GM12878 (cell line): ENCODE results near the gene ANK3. TPM values are rescaled to one million over a fixed set of nuclear protein-coding genes. Genes with fewer than 3 reads are reported as not detected.

Experiments used
- ATAC-seq: fragments of 200-7000 bp; cut with Tn5 transposase; 3 replicates; pipeline ENCODE4 v1.9.1; 2020; ENCODE audit warnings: mild to moderate bottlenecking, moderate library complexity
- BruUV-seq: library from RNA; stranded (reverse); fragments of 400-500 nt; replicated peaks from 2 replicates; lab custom pipeline; 2021; lab: Mats Ljungman, UMichigan
- CTCF ChIA-PET: fragments of 300-600 bp; sonication (Branson Sonifier 250); formaldehyde crosslinking; extraction: SDS; loops from one replicate; lab custom pipeline; 2021; ENCODE audit warnings: inconsistent platforms; lab: Yijun Ruan, JAX
- POLR2A ChIA-PET: fragments of 350-600 bp; formaldehyde crosslinking; extraction: SDS; loops from one replicate; lab custom pipeline; 2021; ENCODE audit warnings: inconsistent platforms; lab: Charles Lee
- RAD21 ChIA-PET: fragments of 300-600 bp; sonication (Branson Sonifier 250); formaldehyde crosslinking; loops from one replicate; lab custom pipeline; 2023; ENCODE audit warnings: antibody characterized with exemption; ENCODE audit not compliant: unreplicated experiment; lab: Charles Lee
- SMC1A ChIA-PET: fragments of 300-600 bp; sonication (Branson Sonifier 250); formaldehyde crosslinking; loops from one replicate; lab custom pipeline; 2023; ENCODE audit not compliant: unreplicated experiment, uncharacterized antibody; lab: Charles Lee
- DNase-seq: peaks from one replicate; pipeline ENCODE4 v3.0.0-alpha.2; 2011; ENCODE audit warnings: low read depth, low spot score
- FAIRE-seq: peaks from 3 replicates; lab custom pipeline; 2011; peaks lifted over from hg19 to GRCh38; lab: Jason Lieb, UNC
- H2AFZ ChIP-seq: 2 replicates; pipeline ENCODE4 v1.6.0; 2011; ENCODE audit warnings: low read depth, low read length, control low read depth; ENCODE audit not compliant: control insufficient read depth
- H3K27ac ChIP-seq: 2 replicates; pipeline ENCODE4 v1.5.1; 2011; ENCODE audit warnings: control low read depth; ENCODE audit not compliant: control insufficient read depth, insufficient read depth
- H3K27me3 ChIP-seq, 2 experiments: replicated peaks in 1 of 2; 2 replicates each; pipeline versions ENCODE4 v1.6.0 to v1.6.1; 2011; ENCODE audit warnings: low read length in 1 of 2; ENCODE audit not compliant: control insufficient read depth in 2 of 2, insufficient read depth in 2 of 2
- H3K36me3 ChIP-seq, 2 experiments: 2 replicates each; pipeline ENCODE4 v1.5.1; 2011; ENCODE audit warnings: low read length in 1 of 2; ENCODE audit not compliant: control insufficient read depth in 2 of 2, insufficient read depth in 2 of 2
- H3K4me1 ChIP-seq: 2 replicates; pipeline ENCODE4 v1.6.1; 2011; ENCODE audit warnings: mild to moderate bottlenecking, low read length, moderate library complexity, mixed read lengths; ENCODE audit not compliant: control insufficient read depth, insufficient read depth
- H3K4me2 ChIP-seq: 2 replicates; pipeline ENCODE4 v1.6.0; 2011; ENCODE audit warnings: control low read depth; ENCODE audit not compliant: control insufficient read depth, insufficient read depth
- H3K4me3 ChIP-seq: fragments of 200-600 bp; sonication (generic); 2 replicates; pipeline ENCODE4 v1.5.1; 2016
- H3K79me2 ChIP-seq: 2 replicates; pipeline ENCODE4 v1.6.0; 2011; ENCODE audit warnings: low read length; ENCODE audit not compliant: control insufficient read depth, insufficient read depth
- H3K9ac ChIP-seq: 2 replicates; pipeline ENCODE4 v1.8.0; 2011; ENCODE audit warnings: low read length, control low read depth, mixed read lengths; ENCODE audit not compliant: control insufficient read depth, insufficient read depth
- H3K9me3 ChIP-seq: replicated peaks from 3 replicates; pipeline ENCODE4 v1.5.1; 2011; ENCODE audit warnings: mild to moderate bottlenecking, low read length; ENCODE audit not compliant: control insufficient read depth, insufficient read depth
- H4K20me1 ChIP-seq: 2 replicates; pipeline ENCODE4 v1.6.0; 2011; ENCODE audit not compliant: control insufficient read depth, insufficient read depth
- ASH2L ChIP-seq: fragments of 300-600, 200-600 bp; sonication (generic); IDR thresholded peaks from 2 replicates; pipeline ENCODE4 v1.6.1; 2017; ENCODE audit warnings: low read depth, mild to moderate bottlenecking, borderline replicate concordance
- BMI1 ChIP-seq: fragments of 450-650 bp; IDR thresholded peaks from 2 replicates; pipeline ENCODE4 v1.6.1; 2016; ENCODE audit warnings: mild to moderate bottlenecking, moderate library complexity, borderline replicate concordance
- CEBPZ ChIP-seq: fragments of 150-350 bp; IDR thresholded peaks from 2 replicates; pipeline ENCODE4 v1.6.1; 2016; ENCODE audit warnings: low read depth, low read length
- CREM ChIP-seq: IDR thresholded peaks from 2 replicates; pipeline ENCODE4 v1.6.1; 2014; ENCODE audit warnings: antibody characterized with exemption, low read depth
- EZH2 ChIP-seq: IDR thresholded peaks from 2 replicates; pipeline ENCODE4 v1.6.1; 2012; ENCODE audit warnings: low read depth, mild to moderate bottlenecking, control low read depth, inconsistent platforms, low read length, borderline replicate concordance; ENCODE audit not compliant: control insufficient read depth
- FOS ChIP-seq: IDR thresholded peaks from 3 replicates; pipeline ENCODE4 v1.6.1; 2011; ENCODE audit warnings: borderline replicate concordance; ENCODE audit not compliant: insufficient read length; ENCODE audit errors: extremely low read depth
- GATAD2B ChIP-seq: fragments of 450-650 bp; conservative IDR thresholded peaks from 2 replicates; pipeline ENCODE4 v1.6.1; 2017; ENCODE audit warnings: low read depth, mild to moderate bottlenecking, moderate library complexity
- HCFC1 ChIP-seq: fragments of 150-350 bp; IDR thresholded peaks from 2 replicates; pipeline ENCODE4 v1.6.1; 2014; ENCODE audit warnings: low read length
- IRF4 ChIP-seq: IDR thresholded peaks from 2 replicates; pipeline ENCODE4 v1.6.1; 2011; ENCODE audit warnings: low read depth, low read length
- SIX5 ChIP-seq: IDR thresholded peaks from 2 replicates; pipeline ENCODE4 v1.6.1; 2011; ENCODE audit warnings: mild to moderate bottlenecking, low read depth, low read length, moderate library complexity; ENCODE audit not compliant: severe bottlenecking
- SUPT20H ChIP-seq: IDR thresholded peaks from 2 replicates; pipeline ENCODE4 v1.6.1; 2011; ENCODE audit warnings: low read depth, mild to moderate bottlenecking, low read length, moderate library complexity, borderline replicate concordance; ENCODE audit not compliant: control insufficient read depth
- ZNF274 ChIP-seq: IDR thresholded peaks from one replicate; pipeline ENCODE4 v1.8.0; 2011; ENCODE audit not compliant: insufficient read length, insufficient read depth
- ZNF384 ChIP-seq: IDR thresholded peaks from 2 replicates; pipeline ENCODE4 v1.6.1; 2012; ENCODE audit warnings: low read depth, mild to moderate bottlenecking, low read length, improper control_type of control experiment, borderline replicate concordance
- WGBS: methylation state at CpG from one replicate; pipeline ENCODE4 v1.1.6; 2016; ENCODE audit warnings: low lambda C conversion rate; ENCODE audit not compliant: insufficient replicate concordance, insufficient coverage; ENCODE audit errors: missing lambda C conversion rate; 5-methylcytosine and 5-hydroxymethylcytosine counted together
- in situ Hi-C: fragments of 300-500 bp; cut with MboI; formaldehyde crosslinking; loops from 9 replicates; pipeline ENCODE4 v1.14.3; 2018; ENCODE audit warnings: mixed read lengths
- intact Hi-C: fragments of 100-400 bp; cut with micrococcal nuclease; formaldehyde crosslinking; loops from one replicate; pipeline ENCODE4 v1.14.2; 2022; ENCODE audit not compliant: unreplicated experiment
- polyA plus RNA-seq, 11 experiments: library from polyadenylated mRNA; depleted of rRNA in 4 of 11; unstranded in 6 of 11; stranded (reverse) in 5 of 11; fragments of >200 nt; fragmentation: Nextera tagmentation in 4 of 11; fragmentation: Illumina TruSeq in 1 of 11; extraction: Ambion mirVana in 4 of 11; extraction: Trizol in 1 of 11; gene quantifications; 1 replicate in 1 of 11; 2 replicates in 10 of 11; pipeline versions ENCODE4 v1.2.1 to v1.2.3, GENCODE V29; 2011 to 2016; ENCODE audit warnings: inconsistent platforms in 2 of 11, missing spikeins in 2 of 11, low read depth in 1 of 11
- total RNA-seq, 4 experiments: library from RNA; depleted of rRNA in 3 of 4; stranded (reverse); fragments of >200 nt in 3 of 4; fragmentation: Illumina TruSeq in 1 of 4; extraction: Trizol in 1 of 4; gene quantifications; 2 replicates each; pipeline versions ENCODE4 v1.2.1 to v1.2.3, GENCODE V29; 2013 to 2021
- TF ChIP-seq, protein P1 (sequence below): IDR thresholded peaks from 2 replicates; pipeline ENCODE4 v1.6.1; 2012; ENCODE audit warnings: low read length, inconsistent platforms
- TF ChIP-seq, protein P2 (sequence below): fragments of 450-650 bp; IDR thresholded peaks from 2 replicates; pipeline ENCODE4 v1.6.1; 2014; ENCODE audit warnings: mild to moderate bottlenecking

Gene ANK3
- total and polyA plus RNA-seq, 10 of the 15 experiments (the other 5 are each of a cell fraction or from before 2014, with no cell fraction given), result 0.06 to 0.82 (median 0.20) TPM; not detected in 2

- TF ChIP-seq ASH2L (no peak), CREM (no peak)
- TF ChIP-seq, protein P1, sequence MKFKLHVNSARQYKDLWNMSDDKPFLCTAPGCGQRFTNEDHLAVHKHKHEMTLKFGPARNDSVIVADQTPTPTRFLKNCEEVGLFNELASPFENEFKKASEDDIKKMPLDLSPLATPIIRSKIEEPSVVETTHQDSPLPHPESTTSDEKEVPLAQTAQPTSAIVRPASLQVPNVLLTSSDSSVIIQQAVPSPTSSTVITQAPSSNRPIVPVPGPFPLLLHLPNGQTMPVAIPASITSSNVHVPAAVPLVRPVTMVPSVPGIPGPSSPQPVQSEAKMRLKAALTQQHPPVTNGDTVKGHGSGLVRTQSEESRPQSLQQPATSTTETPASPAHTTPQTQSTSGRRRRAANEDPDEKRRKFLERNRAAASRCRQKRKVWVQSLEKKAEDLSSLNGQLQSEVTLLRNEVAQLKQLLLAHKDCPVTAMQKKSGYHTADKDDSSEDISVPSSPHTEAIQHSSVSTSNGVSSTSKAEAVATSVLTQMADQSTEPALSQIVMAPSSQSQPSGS, result no peak
- TF ChIP-seq, all 136 proteins: peak for 0
Measured at GRCh38 chr10:60224066-60224705, 165.5 kb downstream of the ANK3 start (continued).

GRCh38 chr10:60222047-60222446 lies 167.6 kb downstream of the ANK3 start:
- H3K27me3 ChIP-seq, result peaks cover 0 to 4% of the 10 kb centered on the region in 2 experiments; a peak in 1 of 4 replicates
- no peak overlapping the region for H2AFZ ChIP-seq
- WGBS, result 62% methylated on average over 3 of the region's 3 CpGs
- ChIA-PET POLR2A (no interaction called here), RAD21 (no interaction called here), SMC1A (interaction anchor here (0.9 to 1.1 kb wide), 2 partner anchors 12 to 13 kb away, joined by 3 to 5 read pairs; no protein-coding TSS in a partner anchor), CTCF (interaction anchor here (0.7 to 1.3 kb wide), 5 partner anchors 10 to 48 kb away, joined by 3 to 5 read pairs (median 3); no protein-coding TSS in a partner anchor)
- no peak for FAIRE-seq
- in situ Hi-C loops (no loop called here), intact Hi-C loops (no loop called here)
- no peaks in the 10 kb centered on the region for H3K79me2 ChIP-seq
- no peak overlapping the region for H3K27ac ChIP-seq
- H3K4me2 ChIP-seq, result no peak overlapping the region
- H3K4me1 ChIP-seq, result no peaks in the 10 kb centered on the region
- ATAC-seq, result no peak
- DNase-seq, result no peak
- no peaks in the 10 kb centered on the region for H3K36me3 ChIP-seq
- no peaks in the 10 kb centered on the region for H4K20me1 ChIP-seq
- H3K9me3 ChIP-seq, result no peaks in the 10 kb centered on the region
- BruUV-seq, result no TSS peak
- H3K9ac ChIP-seq, result no peak overlapping the region
- H3K4me3 ChIP-seq, result no peak overlapping the region
- TF ChIP-seq ZNF274 (no peak), CEBPZ (no peak), GATAD2B (no peak), HCFC1 (no peak), FOS (no peak), BMI1 (no peak), IRF4 (no peak), EZH2 (no peak), SIX5 (no peak), ZNF384 (no peak), SUPT20H (no peak)
- TF ChIP-seq, protein P2, sequence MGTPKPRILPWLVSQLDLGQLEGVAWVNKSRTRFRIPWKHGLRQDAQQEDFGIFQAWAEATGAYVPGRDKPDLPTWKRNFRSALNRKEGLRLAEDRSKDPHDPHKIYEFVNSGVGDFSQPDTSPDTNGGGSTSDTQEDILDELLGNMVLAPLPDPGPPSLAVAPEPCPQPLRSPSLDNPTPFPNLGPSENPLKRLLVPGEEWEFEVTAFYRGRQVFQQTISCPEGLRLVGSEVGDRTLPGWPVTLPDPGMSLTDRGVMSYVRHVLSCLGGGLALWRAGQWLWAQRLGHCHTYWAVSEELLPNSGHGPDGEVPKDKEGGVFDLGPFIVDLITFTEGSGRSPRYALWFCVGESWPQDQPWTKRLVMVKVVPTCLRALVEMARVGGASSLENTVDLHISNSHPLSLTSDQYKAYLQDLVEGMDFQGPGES, result no peak
